Left renal cortex interstitium (tissue), 4 donors: ENCODE measurements around the gene ORMDL1. TPM values are rescaled to one million over a fixed set of nuclear protein-coding genes. Genes with fewer than 3 reads are reported as not detected.
"Not testable (repeated sequence)": the region's sequence is repeated elsewhere in the genome, so short reads cannot be mapped to it uniquely, and the experiment has no call there.

Experiments
- DNase-seq, 4 donors: peaks; one replicate each; pipeline ENCODE4 v3.0.0-alpha.2; 2013; ENCODE audit warnings: low read depth in 4 of 4, low spot score in 2 of 4, missing footprints in 1 of 4
- polyA plus RNA-seq, 4 donors: library from polyadenylated mRNA; unstranded; fragments of 120-200 nt; gene quantifications; one replicate each; pipeline ENCODE4 v1.2.1, GENCODE V29; 2013; ENCODE audit not compliant: insufficient read length in 4 of 4

The ORMDL1 gene
- polyA plus RNA-seq, 4 donors = 74.0 to 110 (median 97.4) TPM

DNA sequence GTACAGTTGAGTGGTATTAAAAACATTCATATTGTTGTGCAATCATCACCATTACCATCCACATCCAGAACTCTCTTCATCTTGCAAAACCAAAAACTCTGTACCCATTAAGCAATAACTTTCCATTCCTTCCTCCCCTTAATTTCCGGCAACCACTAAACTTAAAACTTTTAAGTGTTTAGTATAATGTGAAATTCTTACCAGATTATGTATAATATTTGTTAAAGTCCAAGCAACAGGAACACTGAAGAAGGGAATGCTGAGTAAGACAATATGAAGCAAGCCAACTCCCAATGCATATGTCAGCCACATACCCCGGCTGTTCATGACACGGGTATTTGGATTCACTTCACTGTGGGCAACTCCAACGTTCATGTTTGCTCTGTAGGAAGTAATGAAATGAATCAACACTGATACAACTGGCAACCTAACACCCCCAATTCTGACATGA is 1.9 kb downstream of the ORMDL1 start:
- DNase-seq = no peak

- no peak for DNase-seq
These were observed 11.9 kb downstream of the ORMDL1 start for GRCh38 chr2:189772212-189772611.

DNA sequence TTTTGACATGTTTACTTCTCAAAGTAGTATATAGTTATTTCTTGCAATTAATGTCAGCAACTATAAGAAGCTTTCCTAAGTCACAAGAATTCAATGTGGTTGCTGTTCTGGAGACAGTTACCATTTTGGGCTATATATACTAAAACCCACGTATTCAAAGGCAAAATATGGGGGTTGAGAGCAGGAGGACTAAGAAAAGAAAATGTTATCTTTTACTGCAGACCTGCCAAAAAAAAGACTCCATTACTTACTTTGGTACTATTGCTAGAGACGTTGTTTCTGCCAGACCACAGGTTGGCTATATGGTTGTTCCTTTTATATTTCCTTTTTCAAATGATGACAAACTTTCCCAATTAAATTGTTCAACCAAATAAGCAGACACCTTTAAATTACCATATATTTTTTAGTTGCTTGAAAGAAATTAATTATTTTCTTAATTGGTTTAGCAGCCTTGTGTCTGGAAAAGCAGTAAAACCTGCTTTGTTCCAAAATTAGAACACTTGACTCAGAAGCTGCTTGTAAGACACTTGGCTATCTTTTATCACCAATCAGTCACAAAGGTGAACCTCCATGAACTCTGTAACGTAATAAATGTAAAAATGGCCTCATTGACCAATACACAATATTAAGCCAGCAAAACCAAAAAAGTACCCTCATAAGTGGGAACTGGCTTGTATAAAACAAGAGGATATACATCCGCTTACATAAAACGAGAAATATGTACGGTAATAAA is 13.4 kb downstream of the ORMDL1 start:
- DNase-seq = no peak

GRCh38 chr2:189763908-189764661 is 20.1 kb downstream of the ORMDL1 start:
- DNase-seq = no peak

DNA sequence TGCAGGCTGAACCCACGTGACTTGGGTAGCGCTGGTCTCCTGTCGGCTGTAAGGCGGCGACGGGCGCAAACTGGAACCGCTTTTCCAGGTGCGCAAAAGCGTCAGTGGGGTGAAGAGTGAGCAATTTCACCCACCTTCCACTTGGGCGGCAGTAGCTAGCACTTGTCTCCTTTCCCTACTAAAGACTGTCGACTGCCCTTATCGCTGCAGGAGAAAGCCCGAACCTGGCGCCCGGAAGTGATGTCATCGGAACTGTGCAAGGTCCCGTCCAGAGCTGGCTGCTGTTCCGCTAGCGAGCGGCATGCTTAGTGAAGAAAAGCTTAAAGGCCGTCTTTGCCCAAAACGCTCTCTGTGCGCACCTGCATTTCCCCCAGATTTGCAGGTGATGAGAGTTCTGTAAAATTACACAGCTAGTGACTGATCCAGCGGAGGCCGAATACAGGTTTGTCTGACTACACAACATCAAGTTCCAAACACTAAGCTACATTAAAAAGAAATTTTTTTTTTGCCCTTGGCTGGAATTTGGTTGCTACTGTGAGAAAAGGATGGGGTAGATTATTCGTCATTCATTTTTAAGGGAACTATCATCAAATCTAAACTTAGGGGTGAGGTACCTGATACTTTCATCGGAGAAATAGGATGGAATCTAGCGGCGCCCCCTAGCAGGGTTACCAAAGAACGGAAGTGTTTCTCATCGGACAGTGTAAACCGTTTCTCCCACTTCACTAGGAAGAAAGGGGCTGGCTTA is 21.4 kb downstream of the ORMDL1 start, which contains the start of gene OSGEPL1:
TSS of gene OSGEPL1 (minus strand) at position 242 of the 748 bp plus-strand sequence. CDS start 1,152 bp downstream, outside the sequence.
- DNase-seq = peak; percentile 83 to 97 (median 92)

DNA sequence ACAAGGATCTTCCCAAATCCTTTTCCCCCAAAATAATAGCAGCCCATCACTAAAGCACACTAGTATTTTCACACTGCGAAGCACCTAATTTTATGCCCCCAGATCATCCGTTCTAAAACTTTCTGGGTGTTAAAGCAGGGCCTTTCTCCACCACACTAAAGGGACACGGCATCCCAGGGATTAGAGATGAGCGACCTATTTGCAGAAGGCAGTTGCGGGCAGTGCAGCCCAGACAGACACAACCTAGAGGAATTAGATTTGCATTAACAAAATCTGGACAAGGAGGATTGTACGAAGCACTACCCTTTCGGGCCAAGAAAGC is 21.9 kb downstream of the ORMDL1 start:
- DNase-seq = no peak

GRCh38 chr2:189760154-189760553 is 24.0 kb downstream of the ORMDL1 start:
- not testable (repeated sequence) for DNase-seq

GRCh38 chr2:189756311-189756952 is 27.7 kb downstream of the ORMDL1 start:
- DNase-seq = no peak

DNA sequence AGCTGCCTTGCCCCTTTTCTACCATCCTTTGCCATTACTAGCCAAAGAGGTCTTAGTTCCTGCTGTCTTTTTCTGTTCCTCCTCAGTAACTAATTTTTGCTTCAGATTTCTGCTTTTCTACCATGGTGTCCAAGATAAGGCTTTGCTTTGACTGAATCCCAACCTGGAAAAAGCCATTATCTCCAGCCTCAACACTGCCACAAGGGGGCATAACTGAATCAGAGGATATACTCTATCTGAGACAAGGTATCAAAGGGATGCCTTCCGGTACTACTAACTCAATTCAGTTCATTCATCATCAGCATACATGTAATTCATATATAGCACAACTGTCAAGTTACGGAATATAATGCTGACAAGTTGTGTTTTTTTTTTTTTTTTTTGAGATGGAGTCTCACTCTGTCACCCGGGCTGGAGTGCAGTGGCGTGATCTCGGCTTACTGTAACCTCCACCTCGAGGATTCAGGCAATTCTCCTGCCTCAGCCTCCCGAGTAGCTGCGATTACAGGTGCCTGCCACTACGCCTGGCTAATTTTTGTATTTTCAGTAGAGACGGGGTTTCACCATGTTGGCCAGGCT is 33.0 kb downstream of the ORMDL1 start:
- peak in 1 of 4 donors; percentile 2 for DNase-seq

DNA sequence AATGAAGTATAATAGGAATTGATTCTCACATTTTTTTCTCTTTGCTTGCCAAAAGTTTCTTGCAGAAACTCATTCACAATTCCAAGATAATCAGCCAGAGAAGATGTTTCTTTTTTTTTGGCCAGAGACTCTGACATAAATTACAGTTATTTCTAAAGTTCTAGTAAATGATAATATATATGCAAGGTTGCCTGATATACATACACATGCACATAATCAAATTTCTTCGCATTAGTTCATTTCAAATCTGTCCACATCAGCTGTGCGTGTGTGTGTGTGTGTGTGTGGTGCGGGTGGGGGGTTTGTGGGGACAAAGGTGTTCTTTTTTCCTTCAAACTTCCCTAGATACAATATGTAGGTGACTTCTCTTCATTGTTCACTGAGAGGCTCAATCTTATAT is 54.7 kb downstream of the ORMDL1 start:
- no peak for DNase-seq

GRCh38 chr2:189726849-189727248 is 57.3 kb downstream of the ORMDL1 start:
- no peak for DNase-seq

DNA sequence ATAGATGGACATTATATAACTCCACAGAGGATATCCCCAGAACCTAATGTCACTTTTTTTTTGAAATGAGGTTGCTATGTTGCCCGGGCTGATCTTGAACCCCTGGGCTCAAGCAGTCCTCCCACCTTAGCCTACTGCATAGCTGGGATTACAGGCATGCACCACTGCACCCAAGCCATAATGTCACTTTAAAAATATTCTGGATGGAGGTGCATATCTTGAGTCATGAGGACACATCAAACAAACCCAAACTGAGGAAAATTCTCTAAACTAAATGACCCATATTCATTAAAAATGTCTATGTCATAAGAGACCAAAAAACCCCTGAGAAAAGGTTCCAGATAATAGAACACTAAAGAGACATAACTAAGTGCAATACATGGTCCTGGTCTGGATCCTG is 57.9 kb downstream of the ORMDL1 start:
- DNase-seq = no peak

DNA sequence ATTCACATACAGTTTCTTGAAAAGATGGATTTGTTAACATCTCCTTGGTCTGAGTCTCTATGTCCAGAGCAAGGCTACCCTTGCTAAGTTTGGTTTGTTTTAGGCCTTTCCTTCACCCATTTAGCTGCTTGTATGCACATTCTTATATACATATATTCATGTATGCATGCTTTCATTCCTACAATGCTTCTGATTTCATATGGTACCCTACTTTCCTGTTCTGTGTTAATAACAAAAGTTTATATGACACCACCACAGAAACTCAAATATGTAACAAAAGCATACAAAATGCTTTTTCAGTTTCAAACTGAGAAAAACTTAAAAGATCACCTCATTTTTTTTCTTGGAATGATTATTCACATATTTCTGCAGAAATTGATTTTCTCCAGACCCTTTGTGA is 60.9 kb downstream of the ORMDL1 start:
- DNase-seq = no peak

Other genes starting within 250 kb of the ORMDL1 start
- 100 to 1,000 TPM; 100 to 172 (median 120) TPM for gene SLC40A1, start 203.6 kb downstream of the ORMDL1 start, polyA plus RNA-seq
- 10 to 100 TPM; 53.6 to 63.4 (median 59.9) TPM for gene ASNSD1, start 122.9 kb downstream of the ORMDL1 start, polyA plus RNA-seq
- 10 to 100 TPM in 2 of 4 donors, 1 to 10 TPM in 2; 6.6 to 15.8 (median 11.6) TPM for gene ANKAR, start 109.7 kb downstream of the ORMDL1 start, polyA plus RNA-seq
- 10 to 100 TPM; 15.6 to 26.2 (median 20.1) TPM for gene OSGEPL1, start 21.5 kb downstream of the ORMDL1 start, polyA plus RNA-seq
- gene PMS1, start 111 bp upstream of the ORMDL1 start, polyA plus RNA-seq = 10 to 100 TPM; 30.8 to 50.8 (median 39.6) TPM